RWPE2 (cell line): ENCODE measurements around the gene TIMM44.
A peak's percentile ranks its signal among the peaks of the same experiment; 100 is the strongest.

Experiments used
- ATAC-seq: fragments of 200-7000 bp; cut with Tn5 transposase; 3 replicates; pipeline ENCODE4 v1.9.1; 2021; ENCODE audit warnings: low read depth
- DNase-seq: peaks from one replicate; pipeline ENCODE4 v3.0.0-alpha.2; 2020; ENCODE audit warnings: low spot score
- H3K27ac ChIP-seq: fragments of 450-650 bp; 2 replicates; pipeline ENCODE4 v1.5.1; 2017; ENCODE audit warnings: mild to moderate bottlenecking; ENCODE audit not compliant: poor library complexity, severe bottlenecking
- H3K27me3 ChIP-seq: fragments of 250-450 bp; sonication (Bioruptor Pico); 2 replicates; pipeline ENCODE4 v1.5.1; 2021; ENCODE audit warnings: mild to moderate bottlenecking, moderate library complexity; ENCODE audit not compliant: insufficient read depth, poor library complexity, severe bottlenecking
- H3K36me3 ChIP-seq: fragments of 250-450 bp; sonication (Bioruptor Pico); 2 replicates; pipeline ENCODE4 v1.5.1; 2020; ENCODE audit warnings: low read depth, mild to moderate bottlenecking, moderate library complexity
- H3K4me1 ChIP-seq: fragments of 250-450 bp; sonication (Bioruptor Pico); 2 replicates; pipeline ENCODE4 v1.5.1; 2021; ENCODE audit warnings: mild to moderate bottlenecking, moderate library complexity; ENCODE audit not compliant: insufficient read depth, poor library complexity, severe bottlenecking
- H3K4me3 ChIP-seq: fragments of 250-450 bp; sonication (Bioruptor Pico); 2 replicates; pipeline ENCODE4 v1.5.1; 2021; ENCODE audit warnings: mild to moderate bottlenecking, moderate library complexity; ENCODE audit not compliant: severe bottlenecking
- H3K9me3 ChIP-seq: fragments of 250-450 bp; sonication (Bioruptor Pico); 2 replicates; pipeline ENCODE4 v1.5.1; 2021; ENCODE audit warnings: mild to moderate bottlenecking, moderate library complexity; ENCODE audit not compliant: severe bottlenecking
- TF ChIP-seq, protein P1 (sequence below): fragments of 450-650 bp; IDR thresholded peaks from one replicate; pipeline ENCODE4 v1.5.1; 2017; ENCODE audit warnings: mild to moderate bottlenecking, moderate library complexity; ENCODE audit not compliant: poor library complexity, severe bottlenecking

The TIMM44 gene

DNA sequence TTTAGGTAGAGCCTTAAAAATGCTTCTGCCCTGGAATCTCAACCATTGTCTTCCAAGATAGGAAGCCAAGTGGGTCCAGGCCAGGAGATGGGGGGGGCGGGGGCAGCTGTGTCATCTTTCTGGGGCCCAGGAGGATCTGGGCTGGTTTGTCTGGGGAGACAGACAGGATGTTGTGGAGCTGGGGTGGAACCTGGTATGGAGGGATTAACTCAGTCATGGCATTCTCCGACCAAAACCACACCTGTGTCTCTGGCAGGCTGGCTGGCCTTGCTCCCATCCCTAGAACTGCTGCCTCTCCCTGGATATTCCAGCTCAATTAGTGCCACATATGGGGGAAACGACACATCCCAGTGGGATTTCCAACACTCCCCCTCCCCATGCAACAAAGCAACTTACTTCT lies 42.5 kb downstream of the TIMM44 start:
- no peaks in the 10 kb centered on the region for H3K9me3 ChIP-seq
- H3K27me3 ChIP-seq: no peaks in the 10 kb centered on the region
- peaks cover 13% of the 10 kb centered on the region for H3K4me1 ChIP-seq
- TF ChIP-seq, protein P1, sequence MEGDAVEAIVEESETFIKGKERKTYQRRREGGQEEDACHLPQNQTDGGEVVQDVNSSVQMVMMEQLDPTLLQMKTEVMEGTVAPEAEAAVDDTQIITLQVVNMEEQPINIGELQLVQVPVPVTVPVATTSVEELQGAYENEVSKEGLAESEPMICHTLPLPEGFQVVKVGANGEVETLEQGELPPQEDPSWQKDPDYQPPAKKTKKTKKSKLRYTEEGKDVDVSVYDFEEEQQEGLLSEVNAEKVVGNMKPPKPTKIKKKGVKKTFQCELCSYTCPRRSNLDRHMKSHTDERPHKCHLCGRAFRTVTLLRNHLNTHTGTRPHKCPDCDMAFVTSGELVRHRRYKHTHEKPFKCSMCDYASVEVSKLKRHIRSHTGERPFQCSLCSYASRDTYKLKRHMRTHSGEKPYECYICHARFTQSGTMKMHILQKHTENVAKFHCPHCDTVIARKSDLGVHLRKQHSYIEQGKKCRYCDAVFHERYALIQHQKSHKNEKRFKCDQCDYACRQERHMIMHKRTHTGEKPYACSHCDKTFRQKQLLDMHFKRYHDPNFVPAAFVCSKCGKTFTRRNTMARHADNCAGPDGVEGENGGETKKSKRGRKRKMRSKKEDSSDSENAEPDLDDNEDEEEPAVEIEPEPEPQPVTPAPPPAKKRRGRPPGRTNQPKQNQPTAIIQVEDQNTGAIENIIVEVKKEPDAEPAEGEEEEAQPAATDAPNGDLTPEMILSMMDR: no peak
- H3K36me3 ChIP-seq: peaks cover 22% of the 10 kb centered on the region
- peak; percentile 39; the same call in 1 of the 3 replicates for ATAC-seq
- H3K27ac ChIP-seq: peak overlapping the region; percentile 67
- H3K4me3 ChIP-seq: no peak overlapping the region
- DNase-seq: no peak

DNA sequence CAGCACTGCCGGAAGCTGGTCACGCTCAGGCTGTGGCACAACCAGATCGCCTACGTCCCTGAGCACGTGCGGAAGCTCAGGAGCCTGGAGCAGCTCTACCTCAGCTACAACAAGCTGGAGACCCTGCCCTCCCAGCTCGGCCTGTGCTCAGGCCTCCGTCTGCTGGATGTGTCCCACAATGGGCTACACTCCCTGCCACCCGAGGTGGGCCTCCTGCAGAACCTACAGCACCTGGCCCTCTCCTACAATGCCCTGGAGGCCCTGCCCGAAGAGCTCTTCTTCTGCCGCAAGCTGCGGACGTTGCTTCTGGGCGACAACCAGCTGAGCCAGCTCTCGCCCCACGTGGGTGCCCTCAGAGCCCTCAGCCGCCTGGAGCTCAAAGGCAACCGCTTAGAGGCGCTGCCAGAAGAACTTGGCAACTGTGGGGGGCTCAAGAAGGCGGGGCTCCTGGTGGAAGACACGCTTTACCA lies 43.0 kb downstream of the TIMM44 start:
- Histone ChIP-seq H3K4me1 (peaks cover 15% of the 10 kb centered on the region), H3K36me3 (peaks cover 17% of the 10 kb centered on the region)
- ATAC-seq: no peak

DNA sequence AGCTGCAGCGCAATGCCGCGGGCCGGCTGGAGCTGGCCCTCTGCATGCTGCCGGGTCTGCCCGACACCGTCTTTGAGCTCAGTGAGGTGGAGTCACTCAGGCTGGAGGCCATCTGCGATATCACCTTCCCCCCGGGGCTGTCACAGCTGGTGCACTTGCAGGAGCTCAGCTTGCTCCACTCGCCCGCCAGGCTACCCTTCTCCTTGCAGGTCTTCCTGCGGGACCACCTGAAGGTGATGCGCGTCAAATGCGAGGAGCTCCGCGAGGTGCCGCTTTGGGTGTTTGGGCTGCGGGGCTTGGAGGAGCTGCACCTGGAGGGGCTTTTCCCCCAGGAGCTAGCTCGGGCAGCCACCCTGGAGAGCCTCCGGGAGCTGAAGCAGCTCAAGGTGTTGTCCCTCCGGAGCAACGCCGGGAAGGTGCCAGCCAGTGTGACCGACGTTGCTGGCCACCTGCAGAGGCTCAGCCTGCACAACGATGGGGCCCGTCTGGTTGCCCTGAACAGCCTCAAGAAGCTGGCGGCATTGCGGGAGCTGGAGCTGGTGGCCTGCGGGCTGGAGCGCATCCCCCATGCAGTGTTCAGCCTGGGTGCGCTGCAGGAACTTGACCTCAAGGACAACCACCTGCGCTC lies 43.6 kb downstream of the TIMM44 start:
- TF ChIP-seq, protein P1: no peak
- H3K4me3 ChIP-seq: no peak overlapping the region
- H3K4me1 ChIP-seq: peaks cover 17% of the 10 kb centered on the region
- ATAC-seq (no peak), DNase-seq (peak; percentile 59)
- peaks cover 13% of the 10 kb centered on the region for H3K36me3 ChIP-seq
- no peaks in the 10 kb centered on the region for H3K9me3 ChIP-seq
- H3K27me3 ChIP-seq: no peaks in the 10 kb centered on the region
- H3K27ac ChIP-seq: peak overlapping the region; percentile 67

More for the DNA sequence above, 43.0 kb downstream of the TIMM44 start:
- no peak overlapping the region for H3K4me3 ChIP-seq
- H3K9me3 ChIP-seq: no peaks in the 10 kb centered on the region
- TF ChIP-seq, protein P1: no peak
- peak overlapping the region; percentile 67 for H3K27ac ChIP-seq
- no peaks in the 10 kb centered on the region for H3K27me3 ChIP-seq
- peak; percentile 45 for DNase-seq

DNA sequence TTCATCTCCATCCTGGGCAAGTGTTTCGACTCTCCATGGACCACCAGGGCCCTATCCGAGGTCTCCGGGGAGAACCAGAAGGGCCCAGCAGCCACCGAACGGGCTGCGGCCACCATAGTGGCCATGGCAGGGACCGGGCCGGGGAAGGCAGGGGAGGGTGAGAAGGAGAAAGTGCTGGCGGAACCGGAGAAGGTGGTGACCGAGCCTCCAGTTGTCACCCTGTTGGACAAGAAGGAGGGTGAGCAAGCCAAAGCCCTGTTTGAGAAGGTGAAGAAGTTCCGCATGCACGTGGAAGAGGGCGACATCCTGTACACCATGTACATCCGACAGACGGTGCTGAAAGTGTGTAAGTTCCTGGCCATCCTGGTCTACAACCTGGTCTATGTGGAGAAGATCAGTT lies 44.5 kb downstream of the TIMM44 start:
- ATAC-seq: no peak
- TF ChIP-seq, protein P1: no peak

DNA sequence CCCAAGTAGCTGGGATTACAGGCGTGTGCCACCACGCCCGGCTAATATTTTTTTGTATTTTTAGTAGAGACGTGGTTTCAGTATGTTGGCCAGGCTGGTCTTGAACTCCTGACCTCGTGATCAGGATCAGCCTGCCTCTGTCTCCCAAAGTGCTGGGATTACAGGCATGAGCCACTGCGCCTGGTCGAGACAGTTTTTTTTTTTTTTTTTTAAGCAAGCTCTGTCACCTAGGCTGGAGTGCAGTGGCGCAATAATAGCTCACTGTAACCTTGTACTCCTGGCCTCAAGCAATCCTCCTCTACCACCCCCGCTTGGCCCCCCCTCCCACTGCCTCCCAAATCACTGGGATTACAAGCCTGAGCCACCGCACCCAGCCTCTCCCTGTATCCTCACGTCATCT lies 46.2 kb downstream of the TIMM44 start:
- TF ChIP-seq, protein P1: no peak

More for the DNA sequence above, 44.5 kb downstream of the TIMM44 start:
- Histone ChIP-seq H3K27ac (no peak overlapping the region), H3K4me1 (peaks cover 21% of the 10 kb centered on the region), H3K9me3 (no peaks in the 10 kb centered on the region), H3K36me3 (peaks cover 13% of the 10 kb centered on the region), H3K4me3 (no peak overlapping the region), H3K27me3 (no peaks in the 10 kb centered on the region)
- DNase-seq: no peak

More for the DNA sequence above, 46.2 kb downstream of the TIMM44 start:
- Histone ChIP-seq H3K27ac (no peak overlapping the region), H3K9me3 (no peaks in the 10 kb centered on the region), H3K27me3 (no peaks in the 10 kb centered on the region), H3K36me3 (peaks cover 13% of the 10 kb centered on the region), H3K4me3 (no peak overlapping the region), H3K4me1 (peaks cover 19% of the 10 kb centered on the region)
- ATAC-seq (no peak), DNase-seq (no peak)
